ENCODE results near the gene ATP6V0E2.

DNA sequence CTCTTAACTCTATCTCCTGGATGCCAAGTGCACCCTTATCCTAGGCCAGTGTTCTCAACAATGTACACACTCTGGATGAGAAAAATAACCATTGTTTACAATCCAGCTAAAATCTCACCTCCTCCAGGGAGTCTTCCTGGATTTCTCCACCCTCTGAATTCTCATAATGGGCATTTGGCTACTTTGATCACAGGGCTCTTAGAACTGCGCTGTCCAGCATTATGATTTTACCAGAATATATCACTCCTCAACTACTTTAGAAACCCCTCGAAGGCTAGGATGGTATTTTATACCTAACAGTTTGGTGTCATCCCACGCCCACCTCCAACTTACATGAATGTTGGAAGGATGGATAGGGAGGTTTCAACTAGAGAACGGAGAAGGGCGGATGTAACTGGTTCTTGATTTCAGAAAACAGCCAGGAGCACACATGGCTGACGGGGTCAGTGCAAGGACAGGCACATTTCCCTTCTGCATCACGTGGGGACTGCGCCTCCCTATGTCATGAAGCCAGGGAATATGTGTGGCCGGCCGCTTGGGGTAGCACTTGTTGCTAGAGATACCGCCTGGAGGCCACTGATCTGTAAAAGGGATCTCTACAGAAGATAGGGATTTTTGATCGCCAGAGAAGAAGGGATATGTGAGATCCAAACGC, 1.2 kb upstream of the ATP6V0E2 start:
- TF ChIP-seq, protein P1, sequence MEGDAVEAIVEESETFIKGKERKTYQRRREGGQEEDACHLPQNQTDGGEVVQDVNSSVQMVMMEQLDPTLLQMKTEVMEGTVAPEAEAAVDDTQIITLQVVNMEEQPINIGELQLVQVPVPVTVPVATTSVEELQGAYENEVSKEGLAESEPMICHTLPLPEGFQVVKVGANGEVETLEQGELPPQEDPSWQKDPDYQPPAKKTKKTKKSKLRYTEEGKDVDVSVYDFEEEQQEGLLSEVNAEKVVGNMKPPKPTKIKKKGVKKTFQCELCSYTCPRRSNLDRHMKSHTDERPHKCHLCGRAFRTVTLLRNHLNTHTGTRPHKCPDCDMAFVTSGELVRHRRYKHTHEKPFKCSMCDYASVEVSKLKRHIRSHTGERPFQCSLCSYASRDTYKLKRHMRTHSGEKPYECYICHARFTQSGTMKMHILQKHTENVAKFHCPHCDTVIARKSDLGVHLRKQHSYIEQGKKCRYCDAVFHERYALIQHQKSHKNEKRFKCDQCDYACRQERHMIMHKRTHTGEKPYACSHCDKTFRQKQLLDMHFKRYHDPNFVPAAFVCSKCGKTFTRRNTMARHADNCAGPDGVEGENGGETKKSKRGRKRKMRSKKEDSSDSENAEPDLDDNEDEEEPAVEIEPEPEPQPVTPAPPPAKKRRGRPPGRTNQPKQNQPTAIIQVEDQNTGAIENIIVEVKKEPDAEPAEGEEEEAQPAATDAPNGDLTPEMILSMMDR (IDR thresholded peaks at IDR 0.05; ENCODE audit: insufficient read depth, low read length), result no peak
- no peak for TF ChIP-seq POLR2AphosphoS5 (IDR thresholded peaks at IDR 0.05; ENCODE audit: low read depth)
- TF ChIP-seq, protein P2, sequence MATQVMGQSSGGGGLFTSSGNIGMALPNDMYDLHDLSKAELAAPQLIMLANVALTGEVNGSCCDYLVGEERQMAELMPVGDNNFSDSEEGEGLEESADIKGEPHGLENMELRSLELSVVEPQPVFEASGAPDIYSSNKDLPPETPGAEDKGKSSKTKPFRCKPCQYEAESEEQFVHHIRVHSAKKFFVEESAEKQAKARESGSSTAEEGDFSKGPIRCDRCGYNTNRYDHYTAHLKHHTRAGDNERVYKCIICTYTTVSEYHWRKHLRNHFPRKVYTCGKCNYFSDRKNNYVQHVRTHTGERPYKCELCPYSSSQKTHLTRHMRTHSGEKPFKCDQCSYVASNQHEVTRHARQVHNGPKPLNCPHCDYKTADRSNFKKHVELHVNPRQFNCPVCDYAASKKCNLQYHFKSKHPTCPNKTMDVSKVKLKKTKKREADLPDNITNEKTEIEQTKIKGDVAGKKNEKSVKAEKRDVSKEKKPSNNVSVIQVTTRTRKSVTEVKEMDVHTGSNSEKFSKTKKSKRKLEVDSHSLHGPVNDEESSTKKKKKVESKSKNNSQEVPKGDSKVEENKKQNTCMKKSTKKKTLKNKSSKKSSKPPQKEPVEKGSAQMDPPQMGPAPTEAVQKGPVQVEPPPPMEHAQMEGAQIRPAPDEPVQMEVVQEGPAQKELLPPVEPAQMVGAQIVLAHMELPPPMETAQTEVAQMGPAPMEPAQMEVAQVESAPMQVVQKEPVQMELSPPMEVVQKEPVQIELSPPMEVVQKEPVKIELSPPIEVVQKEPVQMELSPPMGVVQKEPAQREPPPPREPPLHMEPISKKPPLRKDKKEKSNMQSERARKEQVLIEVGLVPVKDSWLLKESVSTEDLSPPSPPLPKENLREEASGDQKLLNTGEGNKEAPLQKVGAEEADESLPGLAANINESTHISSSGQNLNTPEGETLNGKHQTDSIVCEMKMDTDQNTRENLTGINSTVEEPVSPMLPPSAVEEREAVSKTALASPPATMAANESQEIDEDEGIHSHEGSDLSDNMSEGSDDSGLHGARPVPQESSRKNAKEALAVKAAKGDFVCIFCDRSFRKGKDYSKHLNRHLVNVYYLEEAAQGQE (IDR thresholded peaks at IDR 0.05; ENCODE audit: insufficient replicate concordance, low read depth), result no peak
- no peak for TF ChIP-seq GABPA (IDR thresholded peaks at IDR 0.05; ENCODE audit: low read depth)

Data from HL-60 (cell line).